ENCODE results near the gene ULK4. TPM values are rescaled to one million over a fixed set of nuclear protein-coding genes. Genes with fewer than 3 reads are reported as not detected.

Gene ULK4
- total and polyA plus RNA-seq, 9 of the 15 experiments (the other 6 are each of a cell fraction or from before 2014, with no cell fraction given), result 3.0 to 5.9 (median 3.5) TPM

- no TSS peak for BruUV-seq (replicated peaks)
- no peak for ATAC-seq
- no peak for FAIRE-seq
- CTCF ChIA-PET (ENCODE audit: low intra/inter-chr PET ratio), result no interaction called here
- no peak overlapping the region for H3K4me2 ChIP-seq (ENCODE audit: insufficient read depth, low read length)
- no peaks in the 10 kb centered on the region for H3K79me2 ChIP-seq (ENCODE audit: control insufficient read depth, insufficient read depth, low read length)
- H3K9me1 ChIP-seq (ENCODE audit: control insufficient read depth, insufficient read depth, low read length), result no peaks in the 10 kb centered on the region
- WGBS (ENCODE audit: insufficient coverage, low coverage, missing lambda C conversion rate), result 0% methylated on average over 1 of the region's 1 CpG
- no peaks in the 10 kb centered on the region for H3K9me3 ChIP-seq (replicated peaks; ENCODE audit: control insufficient read depth, insufficient read depth, low read depth, low read length)
- H2AFZ ChIP-seq (ENCODE audit: low read depth, low read length), result no peak overlapping the region
- no peaks in the 10 kb centered on the region for H3K36me3 ChIP-seq (ENCODE audit: control insufficient read depth, insufficient read depth, low read length)
- no peak overlapping the region for H3K27ac ChIP-seq (ENCODE audit: extremely low read depth, low read depth, low read length)
- POLR2A ChIA-PET, result no interaction called here
- intact Hi-C loops (cut with micrococcal nuclease) (no loop called here), in situ Hi-C loops (cut with MboI) (no loop called here)
- TF ChIP-seq RB1 (IDR thresholded peaks at IDR 0.05; ENCODE audit: low read depth) (no peak), HMG20A (CRISPR knock-in tag; conservative IDR thresholded peaks at IDR 0.05) (no peak), ZSCAN32 (CRISPR knock-in tag; IDR thresholded peaks at IDR 0.05) (no peak), RAD21 (CRISPR knock-in tag; conservative IDR thresholded peaks at IDR 0.05 in 1 of 2, IDR thresholded peaks at IDR 0.05 in 1 of 2) (no peak)
- TF ChIP-seq, protein P1, sequence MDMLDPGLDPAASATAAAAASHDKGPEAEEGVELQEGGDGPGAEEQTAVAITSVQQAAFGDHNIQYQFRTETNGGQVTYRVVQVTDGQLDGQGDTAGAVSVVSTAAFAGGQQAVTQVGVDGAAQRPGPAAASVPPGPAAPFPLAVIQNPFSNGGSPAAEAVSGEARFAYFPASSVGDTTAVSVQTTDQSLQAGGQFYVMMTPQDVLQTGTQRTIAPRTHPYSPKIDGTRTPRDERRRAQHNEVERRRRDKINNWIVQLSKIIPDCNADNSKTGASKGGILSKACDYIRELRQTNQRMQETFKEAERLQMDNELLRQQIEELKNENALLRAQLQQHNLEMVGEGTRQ (CRISPR knock-in tag; IDR thresholded peaks at IDR 0.05), result no peak
- no peaks in the 10 kb centered on the region for H3K4me1 ChIP-seq (replicated peaks in 1 of 2; ENCODE audit: control insufficient read depth in 2 of 2, insufficient read depth in 2 of 2, low read length in 2 of 2)
- no peak for DNase-seq (ENCODE audit: extremely low read depth in 1 of 4, low spot score in 3 of 4)
- no peak overlapping the region for H3K4me3 ChIP-seq
- H4K20me1 ChIP-seq (replicated peaks; ENCODE audit: control insufficient read depth, insufficient read depth, low read length), result no peaks in the 10 kb centered on the region
- H3K9ac ChIP-seq (ENCODE audit: insufficient read depth in 1 of 2, low read depth in 2 of 2, low read length in 2 of 2), result no peak overlapping the region
- peaks cover 16 to 25% of the 10 kb centered on the region in 2 experiments; a peak in 4 of 5 replicates for H3K27me3 ChIP-seq (ENCODE audit: control insufficient read depth in 2 of 2, insufficient read depth in 2 of 2, low read length in 2 of 2)
Observed at GRCh38 chr3:41259449-41260062, 702.3 kb downstream of the ULK4 start.

Data from K562 (cell line).